ENCODE measurements around the gene DFFB. TPM values are rescaled to one million over a fixed set of nuclear protein-coding genes. Genes with fewer than 3 reads are reported as not detected.

DFFB gene
- total RNA-seq, 1 donor from 2014 or later: 10.6 TPM

- peaks cover 5% of the 10 kb centered on the region for H3K4me1 ChIP-seq
- H3K9me3 ChIP-seq: no peaks in the 10 kb centered on the region
- H3K36me3 ChIP-seq: no peaks in the 10 kb centered on the region
- H3K4me3 ChIP-seq: no peak overlapping the region
- intact Hi-C loops (cut with DNase I): no loop called here
- H3K27ac ChIP-seq: no peak overlapping the region
- H3K27me3 ChIP-seq (ENCODE audit: low read depth): peaks cover 30% of the 10 kb centered on the region
- DNase-seq (peak; percentile 37), ATAC-seq (no peak)
- no peak for TF ChIP-seq CTCF (IDR thresholded peaks at IDR 0.05)
These were observed 54.9 kb downstream of the DFFB start for GRCh38 chr1:3911981-3912808.

- intact Hi-C loops (cut with DNase I): no loop called here
- H3K27me3 ChIP-seq (ENCODE audit: low read depth): peaks cover 30% of the 10 kb centered on the region
- H3K9me3 ChIP-seq: no peaks in the 10 kb centered on the region
- ATAC-seq: no peak
- H3K36me3 ChIP-seq: no peaks in the 10 kb centered on the region
- H3K4me3 ChIP-seq: no peak overlapping the region
- no peak overlapping the region for H3K27ac ChIP-seq
- peaks cover 5% of the 10 kb centered on the region for H3K4me1 ChIP-seq
- no peak for TF ChIP-seq CTCF (IDR thresholded peaks at IDR 0.05)
- peak; percentile 25 for DNase-seq
These were observed 55.8 kb downstream of the DFFB start for GRCh38 chr1:3912809-3913685.

- Histone ChIP-seq H3K9me3 (no peaks in the 10 kb centered on the region), H3K4me3 (no peak overlapping the region), H3K27me3 (ENCODE audit: low read depth) (peaks cover 33% of the 10 kb centered on the region), H3K4me1 (peaks cover 5% of the 10 kb centered on the region), H3K27ac (no peak overlapping the region), H3K36me3 (no peaks in the 10 kb centered on the region)
- ATAC-seq (no peak), DNase-seq (peak; percentile 33)
- intact Hi-C loops (cut with DNase I): no loop called here
- TF ChIP-seq CTCF (IDR thresholded peaks at IDR 0.05): no peak
These were observed 57.1 kb downstream of the DFFB start for GRCh38 chr1:3914331-3914851.

GRCh38 chr1:3914911-3915310, 57.6 kb downstream of the DFFB start:
- no peak for TF ChIP-seq CTCF (IDR thresholded peaks at IDR 0.05)
- intact Hi-C loops (cut with DNase I): no loop called here
- peaks cover 28% of the 10 kb centered on the region for H3K27me3 ChIP-seq (ENCODE audit: low read depth)
- H3K9me3 ChIP-seq: no peaks in the 10 kb centered on the region
- no peak overlapping the region for H3K27ac ChIP-seq
- H3K4me3 ChIP-seq: no peak overlapping the region
- ATAC-seq (no peak), DNase-seq (peak; percentile 36)
- peaks cover 5% of the 10 kb centered on the region for H3K4me1 ChIP-seq
- H3K36me3 ChIP-seq: no peaks in the 10 kb centered on the region

GRCh38 chr1:3915551-3916121, 58.4 kb downstream of the DFFB start:
- ATAC-seq: no peak
- intact Hi-C loops (cut with DNase I): no loop called here
- Histone ChIP-seq H3K27me3 (ENCODE audit: low read depth) (peaks cover 20% of the 10 kb centered on the region), H3K27ac (no peak overlapping the region), H3K9me3 (no peaks in the 10 kb centered on the region), H3K36me3 (no peaks in the 10 kb centered on the region), H3K4me3 (no peak overlapping the region), H3K4me1 (peaks cover 5% of the 10 kb centered on the region)
- TF ChIP-seq CTCF (IDR thresholded peaks at IDR 0.05): no peak
- peak; percentile 31 for DNase-seq
